ENCODE data around the gene C17orf50. TPM values are rescaled to one million over a fixed set of nuclear protein-coding genes. Genes with fewer than 3 reads are reported as not detected.

Gene C17orf50
- total RNA-seq, 1 donor from 2014 or later: not detected

DNA sequence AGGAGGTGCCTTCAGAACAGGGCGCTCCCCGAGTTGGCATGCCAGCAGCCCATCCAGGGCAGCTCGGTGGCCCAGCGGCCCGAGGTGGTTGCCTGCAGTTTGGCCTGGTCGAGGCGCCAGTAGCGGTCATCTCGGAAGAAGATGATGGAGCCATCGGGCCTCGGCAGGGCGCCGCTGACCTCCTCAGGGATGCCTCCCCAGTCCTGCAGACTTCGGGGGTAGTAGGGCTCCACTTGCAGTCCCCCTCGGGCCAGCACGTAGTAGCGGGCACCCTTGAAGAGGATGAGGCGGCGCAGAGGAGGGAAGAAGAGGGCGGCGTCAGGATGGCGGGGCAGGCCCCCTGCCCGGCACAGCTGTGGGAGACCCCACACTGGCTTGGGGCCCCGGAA is 5.8 kb downstream of the C17orf50 start:
- intact Hi-C loops (cut with micrococcal nuclease): no loop called here
- H3K27ac Mint-ChIP-seq: no peak overlapping the region

DNA sequence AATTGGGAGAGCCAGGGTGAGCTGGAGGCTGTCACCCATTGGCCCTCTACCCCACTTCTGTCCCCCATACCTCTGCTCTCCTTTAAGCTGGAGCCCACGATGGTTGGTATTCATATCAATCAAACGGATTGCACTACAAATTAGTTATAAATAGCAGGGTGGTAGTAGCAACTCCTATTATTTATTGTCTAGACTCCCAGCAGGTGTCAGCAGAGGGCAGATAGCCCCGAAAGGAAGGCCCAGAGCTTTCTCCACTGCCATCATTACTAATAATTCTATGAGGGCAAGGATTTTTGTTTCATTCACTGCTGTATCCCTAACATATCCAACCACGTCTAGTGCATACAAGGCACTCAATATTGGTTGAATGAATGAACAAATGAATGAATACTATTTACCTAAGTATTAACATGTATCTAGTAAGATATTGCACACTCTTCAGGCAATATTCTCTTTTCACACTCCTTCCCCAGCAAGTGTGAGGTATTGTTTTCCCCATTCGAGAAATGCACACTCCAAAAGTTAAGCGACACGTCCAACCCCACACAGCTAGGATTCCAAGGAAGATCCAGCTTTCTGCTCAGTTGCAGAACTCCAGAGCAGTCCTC is 6.3 kb downstream of the C17orf50 start:
- no peak overlapping the region for H3K27ac Mint-ChIP-seq

More for the DNA sequence above, 5.8 kb downstream of the C17orf50 start:
- no peak overlapping the region for H3K4me3 Mint-ChIP-seq
- no peaks in the 10 kb centered on the region for H3K36me3 Mint-ChIP-seq (ENCODE audit: low read depth)
- no peak for DNase-seq (ENCODE audit: low spot score)
- H3K9me3 Mint-ChIP-seq: no peaks in the 10 kb centered on the region
- H3K4me1 Mint-ChIP-seq (ENCODE audit: low read depth): peaks cover 7% of the 10 kb centered on the region
- peaks cover 21% of the 10 kb centered on the region for H3K27me3 Mint-ChIP-seq (ENCODE audit: insufficient read depth)

DNA sequence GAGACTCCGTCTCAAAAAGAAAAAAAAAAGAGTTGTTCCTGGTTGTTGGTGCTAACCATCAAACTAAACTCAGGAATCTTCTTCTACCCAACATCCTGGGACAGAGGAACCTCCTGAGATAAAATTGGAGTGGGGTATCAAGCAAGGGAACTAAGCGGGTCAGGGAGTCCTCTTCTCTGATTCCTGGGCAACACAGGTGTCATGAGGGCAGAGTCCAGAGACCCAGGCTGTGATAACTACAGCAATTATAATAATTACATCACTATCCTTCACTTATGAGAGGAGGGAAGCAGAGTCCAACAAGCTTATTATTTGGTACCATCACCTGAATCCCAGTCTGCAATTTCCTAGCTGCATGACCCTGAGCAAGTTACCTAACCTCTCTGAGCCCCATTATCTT is 8.1 kb downstream of the C17orf50 start:
- intact Hi-C loops (cut with micrococcal nuclease): no loop called here
- Mint-ChIP-seq H3K36me3 (ENCODE audit: low read depth) (no peaks in the 10 kb centered on the region), H3K27ac (no peak overlapping the region), H3K9me3 (no peaks in the 10 kb centered on the region), H3K4me1 (ENCODE audit: low read depth) (peaks cover 7% of the 10 kb centered on the region), H3K27me3 (ENCODE audit: insufficient read depth) (peaks cover 25% of the 10 kb centered on the region), H3K4me3 (no peak overlapping the region)
- no peak for DNase-seq (ENCODE audit: low spot score)

More for the DNA sequence above, 6.3 kb downstream of the C17orf50 start:
- no peak overlapping the region for H3K4me3 Mint-ChIP-seq
- peaks cover 7% of the 10 kb centered on the region for H3K4me1 Mint-ChIP-seq (ENCODE audit: low read depth)
- DNase-seq (ENCODE audit: low spot score): no peak
- intact Hi-C loops (cut with micrococcal nuclease): no loop called here
- no peaks in the 10 kb centered on the region for H3K36me3 Mint-ChIP-seq (ENCODE audit: low read depth)
- H3K27me3 Mint-ChIP-seq (ENCODE audit: insufficient read depth): peaks cover 21% of the 10 kb centered on the region
- H3K9me3 Mint-ChIP-seq: no peaks in the 10 kb centered on the region

DNA sequence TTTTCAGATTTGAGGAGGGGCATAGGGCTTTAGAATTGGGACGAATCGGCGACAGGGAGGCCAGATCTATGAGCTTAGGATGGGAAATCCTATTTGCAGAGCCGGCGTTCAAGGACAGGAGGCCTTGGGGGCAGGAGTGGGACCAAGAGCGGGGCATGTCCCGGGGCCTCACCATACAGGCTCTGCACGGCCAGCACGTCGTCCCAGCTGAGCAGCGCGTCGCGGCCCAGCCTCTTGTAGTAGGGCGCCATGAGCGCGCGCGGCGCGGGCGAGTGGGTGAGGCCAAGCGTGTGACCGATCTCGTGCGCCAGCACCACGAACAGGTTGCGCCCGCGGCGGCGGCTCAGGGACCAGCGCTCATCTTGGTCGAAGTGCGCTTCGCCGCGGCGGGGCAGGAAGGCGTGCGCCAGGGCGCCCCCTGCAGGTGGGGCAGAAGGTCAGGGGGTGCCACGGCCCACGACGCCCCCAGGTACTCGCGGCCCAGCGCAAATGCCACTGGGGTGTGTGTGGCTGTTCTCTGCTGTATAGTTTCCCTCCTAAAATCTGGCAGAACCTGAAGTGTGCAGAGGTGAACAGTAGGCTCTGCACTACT is 9.3 kb downstream of the C17orf50 start:
- Mint-ChIP-seq H3K36me3 (ENCODE audit: low read depth) (no peaks in the 10 kb centered on the region), H3K4me1 (ENCODE audit: low read depth) (peaks cover under 1% of the 10 kb centered on the region), H3K27ac (no peak overlapping the region), H3K4me3 (no peak overlapping the region), H3K27me3 (ENCODE audit: insufficient read depth) (peaks cover 30% of the 10 kb centered on the region), H3K9me3 (no peaks in the 10 kb centered on the region)
- DNase-seq (ENCODE audit: low spot score): no peak
- intact Hi-C loops (cut with micrococcal nuclease): no loop called here

DNA sequence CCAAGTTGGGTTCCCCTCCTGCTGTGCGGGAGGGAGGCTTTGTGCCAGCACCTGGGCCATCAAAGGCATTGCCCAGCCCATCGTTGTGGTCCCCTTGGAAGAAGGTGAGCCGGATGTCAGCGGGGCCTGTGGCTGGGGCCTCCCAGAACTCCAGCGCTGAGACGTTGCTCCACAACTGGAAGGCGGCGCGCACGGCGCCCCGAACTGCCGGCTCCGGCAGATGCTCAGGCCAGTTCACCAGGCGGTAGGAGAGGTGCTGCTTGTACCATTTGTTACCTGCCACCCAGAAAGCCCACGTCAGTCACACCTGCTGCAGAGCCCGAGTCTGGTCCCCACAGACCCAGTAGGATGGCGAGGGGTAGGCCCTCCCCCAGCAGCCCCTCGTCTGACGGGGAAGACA is 12.4 kb downstream of the C17orf50 start:
- H3K36me3 Mint-ChIP-seq (ENCODE audit: low read depth): no peaks in the 10 kb centered on the region
- peaks cover 20% of the 10 kb centered on the region for H3K27me3 Mint-ChIP-seq (ENCODE audit: insufficient read depth)
- H3K4me3 Mint-ChIP-seq: no peak overlapping the region
- DNase-seq (ENCODE audit: low spot score): no peak
- H3K4me1 Mint-ChIP-seq (ENCODE audit: low read depth): no peaks in the 10 kb centered on the region
- intact Hi-C loops (cut with micrococcal nuclease): no loop called here
- no peaks in the 10 kb centered on the region for H3K9me3 Mint-ChIP-seq
- H3K27ac Mint-ChIP-seq: no peak overlapping the region

DNA sequence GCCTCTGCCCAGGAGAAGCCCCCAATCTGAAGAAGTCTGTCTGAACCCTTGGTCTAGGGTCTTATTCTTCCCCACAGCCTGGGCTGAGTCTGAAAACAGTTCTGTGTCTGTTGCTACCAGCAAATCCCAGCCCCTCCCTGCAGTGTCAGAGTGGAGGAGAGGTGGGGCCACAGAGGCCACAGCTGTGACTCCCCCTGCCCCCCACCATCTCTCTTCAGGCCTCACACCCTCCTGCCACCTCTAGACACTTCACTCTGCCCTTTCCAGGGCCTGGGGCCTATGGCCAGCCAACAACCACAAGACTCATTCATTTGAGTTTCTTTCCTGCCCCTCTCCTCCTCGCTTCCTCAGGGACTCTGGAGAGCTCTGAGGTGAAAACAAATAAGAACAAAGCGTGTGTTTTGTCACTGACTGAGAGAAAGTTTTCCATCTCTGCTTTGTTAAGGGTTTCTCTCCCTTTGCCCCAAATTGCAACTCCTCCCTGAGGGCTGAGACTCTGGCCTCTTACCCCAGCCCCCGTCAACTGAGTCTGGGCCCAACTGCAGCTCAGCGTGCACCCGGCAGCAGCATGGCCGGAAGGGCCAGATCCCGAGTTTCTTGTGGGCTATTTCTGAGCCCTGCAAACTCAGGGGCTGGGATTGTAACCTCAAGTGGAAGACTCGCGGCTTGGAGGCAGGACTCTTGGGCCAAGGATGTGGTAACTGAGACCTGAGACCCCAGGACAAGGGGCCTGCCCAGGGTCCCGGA is 13.2 kb downstream of the C17orf50 start:
- no peaks in the 10 kb centered on the region for H3K36me3 Mint-ChIP-seq (ENCODE audit: low read depth)
- H3K27me3 Mint-ChIP-seq (ENCODE audit: insufficient read depth): peaks cover 20% of the 10 kb centered on the region
- intact Hi-C loops (cut with micrococcal nuclease): no loop called here
- DNase-seq (ENCODE audit: low spot score): no peak
- H3K27ac Mint-ChIP-seq: no peak overlapping the region
- H3K4me1 Mint-ChIP-seq (ENCODE audit: low read depth): no peaks in the 10 kb centered on the region
- no peak overlapping the region for H3K4me3 Mint-ChIP-seq
- H3K9me3 Mint-ChIP-seq: no peaks in the 10 kb centered on the region

DNA sequence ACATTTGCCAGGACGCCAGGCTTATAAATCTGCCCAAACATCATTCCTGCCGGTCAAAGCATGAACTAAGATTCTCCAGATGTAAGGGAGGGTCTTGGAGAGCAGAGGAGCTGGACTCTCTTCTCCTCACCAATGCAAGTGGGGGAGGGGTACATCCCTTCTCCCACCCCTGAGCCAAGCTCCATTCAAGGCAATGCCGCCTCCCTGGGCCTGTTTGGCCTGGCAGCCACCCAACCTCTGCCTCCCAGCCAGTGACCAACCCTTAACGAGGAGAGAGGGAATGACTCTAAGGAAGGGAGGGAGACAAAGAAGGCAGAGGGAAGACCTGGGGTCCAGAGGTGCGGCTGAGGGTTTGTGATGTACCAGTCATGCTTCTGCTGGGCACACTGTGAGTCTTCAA is 13.8 kb downstream of the C17orf50 start:
- Mint-ChIP-seq H3K4me1 (ENCODE audit: low read depth) (no peaks in the 10 kb centered on the region), H3K27ac (no peak overlapping the region), H3K9me3 (no peaks in the 10 kb centered on the region), H3K4me3 (no peak overlapping the region), H3K27me3 (ENCODE audit: insufficient read depth) (peaks cover 20% of the 10 kb centered on the region), H3K36me3 (ENCODE audit: low read depth) (no peaks in the 10 kb centered on the region)
- DNase-seq (ENCODE audit: low spot score): no peak
- intact Hi-C loops (cut with micrococcal nuclease): no loop called here

DNA sequence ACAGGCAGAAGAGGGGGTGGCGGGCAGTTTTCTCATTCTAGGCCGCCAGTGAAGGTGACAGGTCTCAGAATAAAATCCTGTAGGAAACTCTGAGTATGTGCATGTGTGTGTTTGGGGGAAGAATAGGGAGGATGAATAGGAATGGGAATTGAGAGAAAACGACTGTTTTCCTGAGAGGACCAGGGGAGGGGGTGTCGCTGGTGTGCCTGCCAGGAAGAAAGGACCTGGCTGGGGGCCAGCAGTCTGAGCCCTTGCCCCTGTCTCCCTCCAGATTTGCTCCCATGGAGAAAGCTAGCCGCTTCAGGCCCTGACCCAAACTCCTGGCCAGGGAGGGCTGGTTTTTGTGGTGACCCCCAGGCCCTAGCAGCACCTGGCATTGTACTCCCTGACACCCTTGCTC is 14.4 kb downstream of the C17orf50 start:
- H3K27me3 Mint-ChIP-seq (ENCODE audit: insufficient read depth): peaks cover 20% of the 10 kb centered on the region
- no peak overlapping the region for H3K27ac Mint-ChIP-seq
- H3K9me3 Mint-ChIP-seq: no peaks in the 10 kb centered on the region
- DNase-seq (ENCODE audit: low spot score): no peak
- no peaks in the 10 kb centered on the region for H3K36me3 Mint-ChIP-seq (ENCODE audit: low read depth)
- intact Hi-C loops (cut with micrococcal nuclease): no loop called here
- no peak overlapping the region for H3K4me3 Mint-ChIP-seq
- no peaks in the 10 kb centered on the region for H3K4me1 Mint-ChIP-seq (ENCODE audit: low read depth)

DNA sequence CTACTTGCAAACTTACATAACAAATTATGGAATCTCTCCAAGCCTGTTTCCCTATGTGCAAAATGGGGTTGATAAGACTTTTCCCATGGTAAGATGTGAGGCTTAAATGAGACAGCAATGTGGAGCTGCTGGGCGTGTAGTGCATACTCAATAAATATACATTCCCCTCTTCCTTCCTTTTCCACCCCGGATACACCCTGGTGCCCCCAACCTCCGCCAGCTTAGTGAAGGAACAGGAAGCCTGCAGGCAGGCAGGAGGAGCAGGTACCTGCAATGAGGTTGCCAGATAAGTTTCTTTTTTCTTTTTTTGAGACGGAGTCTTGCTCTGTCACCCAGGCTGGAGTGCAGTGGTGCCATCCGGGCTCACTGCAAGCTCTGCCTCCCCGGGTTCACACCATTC is 14.9 kb downstream of the C17orf50 start:
- no peak overlapping the region for H3K4me3 Mint-ChIP-seq
- no peaks in the 10 kb centered on the region for H3K4me1 Mint-ChIP-seq (ENCODE audit: low read depth)
- H3K27ac Mint-ChIP-seq: no peak overlapping the region
- no peaks in the 10 kb centered on the region for H3K36me3 Mint-ChIP-seq (ENCODE audit: low read depth)
- no peaks in the 10 kb centered on the region for H3K9me3 Mint-ChIP-seq
- intact Hi-C loops (cut with micrococcal nuclease): no loop called here
- DNase-seq (ENCODE audit: low spot score): no peak
- peaks cover 18% of the 10 kb centered on the region for H3K27me3 Mint-ChIP-seq (ENCODE audit: insufficient read depth)

DNA sequence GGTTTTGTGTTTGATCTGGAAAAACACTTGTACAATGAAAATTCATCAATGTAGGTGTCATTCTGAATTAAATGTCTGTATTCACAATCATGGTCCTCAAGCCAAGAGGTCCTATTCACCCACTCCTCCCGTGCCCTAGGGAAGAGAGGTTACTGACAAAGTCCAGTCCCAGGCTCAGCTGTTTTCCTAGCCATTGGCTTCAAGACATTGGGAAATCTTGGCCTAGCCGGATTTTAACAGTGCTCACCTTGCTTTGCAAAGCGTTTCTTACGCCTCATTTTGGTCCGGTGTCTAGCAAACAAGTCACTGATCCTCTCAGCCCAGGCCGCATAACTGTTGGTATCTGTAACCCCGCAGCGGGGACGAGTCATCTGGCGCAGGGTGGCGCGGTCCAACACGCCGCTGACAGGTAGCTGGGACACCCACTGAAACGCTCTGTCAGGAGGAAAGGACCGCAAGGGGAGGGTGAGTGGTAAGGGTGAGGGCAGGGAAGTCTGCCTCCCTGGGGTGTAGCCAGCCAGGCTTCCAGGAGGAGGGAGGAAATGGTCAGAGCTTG is 18.0 kb downstream of the C17orf50 start:
- H3K4me3 Mint-ChIP-seq: no peak overlapping the region
- H3K36me3 Mint-ChIP-seq (ENCODE audit: low read depth): no peaks in the 10 kb centered on the region
- no peaks in the 10 kb centered on the region for H3K9me3 Mint-ChIP-seq
- H3K27me3 Mint-ChIP-seq (ENCODE audit: insufficient read depth): peaks cover 12% of the 10 kb centered on the region
- intact Hi-C loops (cut with micrococcal nuclease): no loop called here
- no peak overlapping the region for H3K27ac Mint-ChIP-seq
- DNase-seq (ENCODE audit: low spot score): no peak
- H3K4me1 Mint-ChIP-seq (ENCODE audit: low read depth): no peaks in the 10 kb centered on the region

DNA sequence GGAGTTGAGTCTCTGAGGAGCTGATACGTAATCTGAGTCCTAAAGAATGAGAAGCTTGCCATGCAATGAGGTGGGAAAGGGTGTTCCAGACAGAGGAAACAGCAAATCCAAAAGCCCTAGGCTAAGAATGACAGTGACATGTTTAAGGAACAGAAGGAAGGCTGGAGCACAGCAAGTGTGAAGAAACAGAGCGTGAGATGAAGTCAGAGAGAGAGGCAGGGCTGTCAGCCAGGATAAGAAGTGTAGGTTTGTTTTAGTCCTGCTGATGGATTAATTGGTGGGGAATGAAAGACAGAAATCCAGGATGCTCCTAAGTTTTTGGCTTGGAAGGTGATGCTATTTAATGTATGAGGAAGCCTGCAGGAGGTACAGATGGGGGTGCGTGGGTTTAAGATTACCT is 20.3 kb downstream of the C17orf50 start:
- no peaks in the 10 kb centered on the region for H3K4me1 Mint-ChIP-seq (ENCODE audit: low read depth)

DNA sequence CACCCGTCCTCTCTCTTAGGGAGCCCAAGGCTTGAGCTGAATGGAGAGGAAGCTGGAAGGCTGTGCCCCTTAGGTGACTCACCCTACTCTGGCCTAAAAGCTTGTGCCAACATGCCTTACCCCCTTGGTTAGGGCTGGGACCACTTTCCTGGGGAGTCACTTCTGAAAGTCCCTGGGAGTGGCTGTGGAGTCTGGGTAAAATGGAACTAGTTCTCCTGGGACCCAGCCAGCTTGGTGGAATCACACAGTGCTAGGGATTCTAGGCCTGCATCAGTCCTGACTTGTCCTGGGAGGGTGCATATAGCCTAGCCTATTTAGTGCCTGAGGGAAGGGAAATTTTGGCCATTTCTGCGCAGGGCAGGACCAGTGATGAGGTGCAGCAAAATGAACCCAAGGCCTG is 24.2 kb downstream of the C17orf50 start:
- H3K36me3 Mint-ChIP-seq (ENCODE audit: low read depth): no peaks in the 10 kb centered on the region

More for the DNA sequence above, 20.3 kb downstream of the C17orf50 start:
- Mint-ChIP-seq H3K4me3 (no peak overlapping the region), H3K27ac (no peak overlapping the region), H3K36me3 (ENCODE audit: low read depth) (no peaks in the 10 kb centered on the region), H3K9me3 (no peaks in the 10 kb centered on the region), H3K27me3 (ENCODE audit: insufficient read depth) (peaks cover 6% of the 10 kb centered on the region)
- intact Hi-C loops (cut with micrococcal nuclease): no loop called here
- no peak for DNase-seq (ENCODE audit: low spot score)

DNA sequence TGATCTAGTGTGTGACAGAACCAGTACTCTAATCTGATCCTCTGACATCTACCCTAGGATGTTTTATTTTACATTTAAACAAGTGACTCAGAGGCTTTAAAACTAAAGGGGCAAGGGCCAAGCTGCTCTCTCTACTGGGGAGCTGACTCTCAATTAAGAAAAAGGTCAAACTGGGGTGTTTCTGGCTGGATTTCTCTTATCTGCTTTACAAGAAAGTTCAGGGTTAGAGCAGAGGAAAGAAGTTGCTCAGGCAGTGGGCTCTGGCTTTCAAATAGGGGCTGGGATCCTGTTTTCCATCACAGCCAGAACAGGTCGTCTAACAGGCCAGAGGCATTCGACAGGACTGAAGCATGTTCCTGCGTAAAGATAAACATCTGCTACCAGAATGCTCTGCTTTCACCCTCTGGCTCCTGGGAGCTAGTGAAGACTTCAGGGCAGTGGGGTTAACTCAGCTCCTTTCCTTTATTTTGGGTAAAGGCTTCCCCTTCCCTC is 26.3 kb downstream of the C17orf50 start:
- H3K27me3 Mint-ChIP-seq (ENCODE audit: insufficient read depth): peaks cover 31% of the 10 kb centered on the region
- H3K36me3 Mint-ChIP-seq (ENCODE audit: low read depth): no peaks in the 10 kb centered on the region
- H3K4me3 Mint-ChIP-seq: no peak overlapping the region
- no peak for DNase-seq (ENCODE audit: low spot score)
- H3K4me1 Mint-ChIP-seq (ENCODE audit: low read depth): no peaks in the 10 kb centered on the region
- H3K9me3 Mint-ChIP-seq: no peaks in the 10 kb centered on the region
- no peak overlapping the region for H3K27ac Mint-ChIP-seq
- intact Hi-C loops (cut with micrococcal nuclease): no loop called here

More for the DNA sequence above, 24.2 kb downstream of the C17orf50 start:
- H3K9me3 Mint-ChIP-seq: no peaks in the 10 kb centered on the region
- no peak for DNase-seq (ENCODE audit: low spot score)
- intact Hi-C loops (cut with micrococcal nuclease): no loop called here
- no peak overlapping the region for H3K4me3 Mint-ChIP-seq
- no peaks in the 10 kb centered on the region for H3K4me1 Mint-ChIP-seq (ENCODE audit: low read depth)
- peaks cover 20% of the 10 kb centered on the region for H3K27me3 Mint-ChIP-seq (ENCODE audit: insufficient read depth)
- H3K27ac Mint-ChIP-seq: no peak overlapping the region

Measured in activated T-helper 1 cell treated with anti-CD3 and anti-CD28 coated beads, Interleukin-12 subunit alpha, Interleukin-12 subunit beta, Interleukin-2, Interleukin-4 antibody, amounts not matched to agents 30 ng/mL and 10 ng/mL and 1 ng/mL, durations not matched to agents 14 hours and 24 hours and 36 hours (primary cell).